Activated CD8-positive, alpha-beta T cell treated with anti-CD3 and anti-CD28 coated beads for 36 hours (primary cell): ENCODE measurements around the gene PKIG. TPM values are rescaled to one million over a fixed set of nuclear protein-coding genes. Genes with fewer than 3 reads are reported as not detected.

Source experiments
- ATAC-seq: fragments of 200-7000 bp; cut with Tn5 transposase; one replicate; pipeline ENCODE4 v1.10.0; 2021; ENCODE audit warnings: mild to moderate bottlenecking, moderate library complexity
- CTCF ChIA-PET: fragments of 350-600 bp; sonication (Branson Sonifier 250); formaldehyde crosslinking; loops from one replicate; lab custom pipeline; 2021; ENCODE audit warnings: antibody characterized with exemption; lab: Charles Lee
- POLR2A ChIA-PET: fragments of 350-600 bp; sonication (Branson Sonifier 250); formaldehyde crosslinking; loops from one replicate; lab custom pipeline; 2021; ENCODE audit warnings: antibody characterized with exemption; lab: Charles Lee
- DNase-seq: peaks from one replicate; pipeline ENCODE4 v3.0.0-alpha.2; 2020
- H3K27ac Mint-ChIP-seq: one replicate; pipeline ENCODE4 v1.8.0; 2021; ENCODE audit warnings: mild to moderate bottlenecking, mixed read lengths
- H3K27me3 Mint-ChIP-seq: one replicate; pipeline ENCODE4 v1.8.0; 2021; ENCODE audit warnings: mixed read lengths
- H3K36me3 Mint-ChIP-seq: one replicate; pipeline ENCODE4 v1.8.0; 2021; ENCODE audit warnings: low read depth, mixed read lengths
- H3K4me1 Mint-ChIP-seq: one replicate; pipeline ENCODE4 v1.8.0; 2021; ENCODE audit warnings: low read depth, mixed read lengths
- H3K4me3 Mint-ChIP-seq: one replicate; pipeline ENCODE4 v1.8.0; 2021; ENCODE audit warnings: mild to moderate bottlenecking, moderate library complexity, mixed read lengths
- H3K9me3 Mint-ChIP-seq: one replicate; pipeline ENCODE4 v1.8.0; 2021; ENCODE audit warnings: mixed read lengths
- intact Hi-C: fragments of 100-400 bp; cut with micrococcal nuclease; formaldehyde crosslinking; loops from one replicate; pipeline ENCODE4 v1.10.0; 2022
- total RNA-seq, 2 experiments: library from RNA; stranded (reverse); gene quantifications; one replicate each; pipeline ENCODE4 v1.2.3, GENCODE V29; 2021
- TF ChIP-seq, protein P1 (sequence below): fragments of 200-600 bp; IDR thresholded peaks from one replicate; pipeline ENCODE4 v1.8.0; 2022; ENCODE audit warnings: antibody characterized with exemption, mild to moderate bottlenecking

PKIG gene
- total RNA-seq, 2 experiments from 2014 or later: 4.8 TPM

DNA sequence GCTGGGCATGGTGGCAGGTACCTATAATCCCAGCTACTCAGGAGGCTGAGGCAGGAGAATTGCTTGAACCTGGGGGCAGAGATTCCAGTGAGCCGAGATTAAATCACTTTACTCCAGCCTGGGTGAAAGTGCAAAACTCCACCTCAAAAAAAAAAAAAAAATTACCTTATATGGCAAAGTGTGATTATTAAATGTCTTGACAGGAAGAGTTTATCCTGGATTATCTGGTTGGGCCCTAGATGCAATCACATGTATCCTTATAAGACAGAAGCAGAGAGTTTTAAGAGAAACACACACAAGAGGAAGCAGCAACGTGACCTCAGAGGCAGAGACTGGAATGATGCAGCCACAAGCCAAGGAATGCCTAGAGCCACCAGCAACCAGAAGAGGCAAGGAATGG lies 58.1 kb downstream of the PKIG start:
- Mint-ChIP-seq H3K4me1 (peaks cover 45% of the 10 kb centered on the region), H3K27me3 (no peaks in the 10 kb centered on the region), H3K4me3 (no peak overlapping the region), H3K27ac (peak overlapping the region; percentile 2), H3K36me3 (peaks cover 21% of the 10 kb centered on the region), H3K9me3 (no peaks in the 10 kb centered on the region)
- TF ChIP-seq, protein P1, sequence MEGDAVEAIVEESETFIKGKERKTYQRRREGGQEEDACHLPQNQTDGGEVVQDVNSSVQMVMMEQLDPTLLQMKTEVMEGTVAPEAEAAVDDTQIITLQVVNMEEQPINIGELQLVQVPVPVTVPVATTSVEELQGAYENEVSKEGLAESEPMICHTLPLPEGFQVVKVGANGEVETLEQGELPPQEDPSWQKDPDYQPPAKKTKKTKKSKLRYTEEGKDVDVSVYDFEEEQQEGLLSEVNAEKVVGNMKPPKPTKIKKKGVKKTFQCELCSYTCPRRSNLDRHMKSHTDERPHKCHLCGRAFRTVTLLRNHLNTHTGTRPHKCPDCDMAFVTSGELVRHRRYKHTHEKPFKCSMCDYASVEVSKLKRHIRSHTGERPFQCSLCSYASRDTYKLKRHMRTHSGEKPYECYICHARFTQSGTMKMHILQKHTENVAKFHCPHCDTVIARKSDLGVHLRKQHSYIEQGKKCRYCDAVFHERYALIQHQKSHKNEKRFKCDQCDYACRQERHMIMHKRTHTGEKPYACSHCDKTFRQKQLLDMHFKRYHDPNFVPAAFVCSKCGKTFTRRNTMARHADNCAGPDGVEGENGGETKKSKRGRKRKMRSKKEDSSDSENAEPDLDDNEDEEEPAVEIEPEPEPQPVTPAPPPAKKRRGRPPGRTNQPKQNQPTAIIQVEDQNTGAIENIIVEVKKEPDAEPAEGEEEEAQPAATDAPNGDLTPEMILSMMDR: no peak
- CTCF ChIA-PET: no interaction called here
- DNase-seq: no peak
- no peak for ATAC-seq
- intact Hi-C loops: no loop called here
- POLR2A ChIA-PET: no interaction called here

DNA sequence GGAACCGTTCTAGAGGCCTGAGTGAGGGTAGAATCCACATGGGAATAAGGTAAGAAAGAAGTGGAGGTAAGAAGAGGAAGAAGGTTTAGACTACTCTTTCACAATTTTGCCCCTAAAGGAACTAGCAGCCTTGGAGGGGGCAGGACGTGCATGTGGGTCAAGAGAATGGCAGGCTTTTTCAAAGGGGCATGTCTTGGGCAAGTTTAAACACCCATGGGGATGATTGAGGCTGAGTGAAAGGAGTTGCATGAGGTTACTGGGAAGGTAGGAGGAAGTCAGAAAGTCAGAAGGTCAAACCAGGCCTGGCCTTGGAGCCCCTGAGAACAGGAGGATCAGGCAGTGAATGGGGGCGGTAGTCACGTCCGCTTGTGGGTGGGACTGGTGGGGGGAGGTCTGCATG lies 58.9 kb downstream of the PKIG start:
- ChIA-PET CTCF (interaction anchor here (2.3 kb wide), 1 partner anchor 24 kb away, joined by 11 read pairs; no protein-coding TSS in a partner anchor), POLR2A (no interaction called here)
- Mint-ChIP-seq H3K9me3 (no peaks in the 10 kb centered on the region), H3K4me3 (no peak overlapping the region), H3K27ac (peak overlapping the region; percentile 67), H3K36me3 (peaks cover 18% of the 10 kb centered on the region), H3K27me3 (no peaks in the 10 kb centered on the region), H3K4me1 (peaks cover 53% of the 10 kb centered on the region)
- intact Hi-C loops: no loop called here
- ATAC-seq (no peak), DNase-seq (no peak)
- TF ChIP-seq, protein P1: no peak

DNA sequence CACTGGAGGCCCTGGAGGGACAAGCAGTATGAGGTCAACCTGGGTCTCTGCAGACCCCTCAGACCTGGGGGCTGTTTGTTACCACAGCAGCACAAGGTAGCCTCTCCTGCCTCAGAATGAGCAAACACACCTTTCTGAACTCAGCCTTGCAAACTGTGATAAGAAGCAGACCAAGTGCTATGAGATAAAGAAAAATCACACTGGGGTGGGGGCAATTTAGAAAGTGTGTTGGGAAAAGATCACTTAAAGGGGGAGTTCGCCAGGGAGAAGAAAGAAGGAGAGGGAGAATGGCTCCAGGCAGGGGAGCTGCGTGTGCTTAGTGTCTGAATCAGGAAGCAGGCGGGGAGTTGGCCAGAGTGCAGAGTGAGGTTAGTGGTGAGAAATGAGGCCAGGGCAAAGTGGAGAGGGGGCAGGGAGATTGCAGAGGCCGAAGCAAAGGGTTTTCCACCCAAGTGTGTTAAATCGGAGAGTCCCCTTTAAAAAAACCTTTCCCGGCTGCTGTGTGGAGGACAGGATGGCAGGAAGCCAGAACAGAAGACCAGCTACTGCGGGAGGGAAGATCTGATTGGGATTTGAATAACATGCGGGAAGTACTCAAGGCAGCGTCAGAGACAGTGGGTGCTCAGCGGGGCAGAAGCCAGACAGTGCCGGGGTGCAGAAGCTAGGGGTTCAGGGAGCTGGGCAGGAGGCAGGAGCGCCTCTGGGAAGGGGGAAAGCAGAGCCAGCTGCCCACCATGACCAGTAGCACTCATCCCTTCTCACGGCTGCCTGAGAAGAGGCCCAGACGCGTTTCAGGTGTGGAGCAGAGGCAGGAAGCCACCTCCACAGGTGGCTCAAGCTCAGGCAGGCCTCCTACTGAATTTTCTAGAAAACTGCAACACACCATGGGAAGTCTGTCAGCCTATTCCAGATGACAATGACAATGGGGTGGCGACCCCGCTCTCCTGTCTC lies 60.1 kb downstream of the PKIG start:
- peaks cover 60% of the 10 kb centered on the region for H3K4me1 Mint-ChIP-seq
- H3K9me3 Mint-ChIP-seq: no peaks in the 10 kb centered on the region
- ATAC-seq (peak; percentile 21), DNase-seq (peak; percentile 52)
- H3K27ac Mint-ChIP-seq: peak overlapping the region; percentile 96
- intact Hi-C loops: no loop called here
- ChIA-PET POLR2A (interaction anchor here (0.8 to 1.0 kb wide), 2 partner anchors 8 to 17 kb away, joined by 3 to 7 read pairs; no protein-coding TSS in a partner anchor), CTCF (interaction anchor here (0.9 to 2.3 kb wide), 4 partner anchors 25 to 43 kb away, joined by 3 to 11 read pairs (median 3); no protein-coding TSS in a partner anchor)
- H3K27me3 Mint-ChIP-seq: no peaks in the 10 kb centered on the region
- TF ChIP-seq, protein P1: no peak
- H3K36me3 Mint-ChIP-seq: peaks cover 17% of the 10 kb centered on the region
- peak overlapping the region; percentile 55 for H3K4me3 Mint-ChIP-seq

DNA sequence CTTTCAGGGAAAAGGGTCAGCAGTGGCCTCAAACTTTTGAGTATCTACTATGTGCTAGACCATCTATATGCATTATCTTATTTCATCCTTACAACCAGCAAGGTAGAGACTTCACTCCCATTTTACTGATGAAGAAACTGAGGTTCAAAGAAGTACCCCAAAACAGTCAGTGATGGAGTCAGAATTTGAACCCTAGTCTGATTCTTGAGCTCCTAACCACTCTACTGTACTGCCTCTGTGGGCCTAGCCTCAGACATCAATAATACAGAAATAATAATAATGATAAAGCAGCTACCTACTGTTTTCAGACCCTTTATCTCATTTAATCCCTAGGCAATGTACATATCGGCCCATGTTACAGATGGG lies 60.8 kb downstream of the PKIG start:
- TF ChIP-seq, protein P1: no peak
- intact Hi-C loops: no loop called here
- no peaks in the 10 kb centered on the region for H3K9me3 Mint-ChIP-seq
- POLR2A ChIA-PET: interaction anchor here (0.8 to 1.0 kb wide), 2 partner anchors 8 to 18 kb away, joined by 3 to 7 read pairs; no protein-coding TSS in a partner anchor
- no peak for DNase-seq
- H3K36me3 Mint-ChIP-seq: peaks cover 17% of the 10 kb centered on the region
- no peaks in the 10 kb centered on the region for H3K27me3 Mint-ChIP-seq
- no peak overlapping the region for H3K4me3 Mint-ChIP-seq
- H3K4me1 Mint-ChIP-seq: peaks cover 60% of the 10 kb centered on the region
- ATAC-seq: no peak
- CTCF ChIA-PET: interaction anchor here (0.8 to 2.3 kb wide), 5 partner anchors 26 to 43 kb away, joined by 3 to 11 read pairs (median 3); no protein-coding TSS in a partner anchor
- peak overlapping the region; percentile 96 for H3K27ac Mint-ChIP-seq
